ENCODE measurements around the gene HEG1. TPM values are rescaled to one million over a fixed set of nuclear protein-coding genes. Genes with fewer than 3 reads are reported as not detected.

HEG1 gene
- total and polyA plus RNA-seq, 9 donors: 12.2 to 64.7 (median 35.6) TPM

DNA sequence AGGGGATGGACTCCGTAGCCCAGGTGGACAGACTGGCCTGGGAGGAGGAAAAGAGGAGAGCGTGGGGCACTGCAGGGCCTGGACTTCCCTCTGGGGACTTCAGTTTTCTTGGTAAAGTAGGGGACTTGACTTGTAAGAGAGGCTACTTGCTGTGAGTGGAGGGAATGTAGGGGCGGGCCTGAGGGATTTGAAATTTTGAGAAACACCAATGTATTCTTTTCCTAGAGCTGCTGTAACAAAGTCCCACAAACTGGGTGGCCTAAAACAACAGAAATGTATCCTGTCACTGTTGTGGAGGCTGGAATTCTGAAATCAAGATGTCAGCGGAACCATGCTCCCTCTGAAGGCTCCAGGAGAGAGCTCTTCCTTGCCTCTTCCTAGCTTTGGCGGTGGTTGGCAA is 5.8 kb upstream of the HEG1 start:
- Histone ChIP-seq H3K9me3 (no peaks in the 10 kb centered on the region), H3K4me1 (ENCODE audit: insufficient read depth) (peaks cover 11% of the 10 kb centered on the region), H3K27ac (peak overlapping the region; percentile 18 to 45)

DNA sequence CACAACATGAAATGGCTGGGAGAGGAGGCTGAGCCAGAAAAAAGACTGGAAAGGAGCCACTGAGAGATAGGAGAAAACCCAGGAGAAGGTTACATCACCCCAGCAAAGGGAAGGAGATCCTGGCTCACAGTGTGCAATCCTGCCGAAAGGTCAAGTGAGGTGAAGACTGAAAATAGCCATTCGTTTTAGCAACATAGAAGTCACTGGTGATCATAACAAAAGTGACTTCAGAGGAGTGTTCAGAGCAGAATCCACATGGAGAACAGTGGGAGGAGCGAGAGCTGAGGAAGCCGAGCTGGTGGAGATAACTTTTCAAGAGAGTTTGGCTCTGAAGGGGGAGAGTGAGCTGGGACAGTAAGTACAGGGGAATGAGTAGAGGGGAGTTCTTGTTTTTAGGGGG is 5.4 kb upstream of the HEG1 start:
- H3K9me3 ChIP-seq: no peaks in the 10 kb centered on the region
- peak overlapping the region; percentile 18 to 45 for H3K27ac ChIP-seq
- 7 to 17% (median 9%) methylated on average over 4 of the region's 4 CpGs for WGBS, 3 donors
- no peak overlapping the region for H3K4me3 ChIP-seq
- peak; percentile 58 to 84 (median 69) for DNase-seq
- no peaks in the 10 kb centered on the region for H3K27me3 ChIP-seq
- H3K36me3 ChIP-seq: no peaks in the 10 kb centered on the region
- intact Hi-C loops (cut with DNase I): loop anchor here in 1 of 4 donors (10.0 kb wide), 1 partner anchor 54 kb away; no protein-coding TSS in a partner anchor
- peak; percentile 24 for TF ChIP-seq POLR2A (IDR thresholded peaks at IDR 0.05)
- TF ChIP-seq, protein P1, sequence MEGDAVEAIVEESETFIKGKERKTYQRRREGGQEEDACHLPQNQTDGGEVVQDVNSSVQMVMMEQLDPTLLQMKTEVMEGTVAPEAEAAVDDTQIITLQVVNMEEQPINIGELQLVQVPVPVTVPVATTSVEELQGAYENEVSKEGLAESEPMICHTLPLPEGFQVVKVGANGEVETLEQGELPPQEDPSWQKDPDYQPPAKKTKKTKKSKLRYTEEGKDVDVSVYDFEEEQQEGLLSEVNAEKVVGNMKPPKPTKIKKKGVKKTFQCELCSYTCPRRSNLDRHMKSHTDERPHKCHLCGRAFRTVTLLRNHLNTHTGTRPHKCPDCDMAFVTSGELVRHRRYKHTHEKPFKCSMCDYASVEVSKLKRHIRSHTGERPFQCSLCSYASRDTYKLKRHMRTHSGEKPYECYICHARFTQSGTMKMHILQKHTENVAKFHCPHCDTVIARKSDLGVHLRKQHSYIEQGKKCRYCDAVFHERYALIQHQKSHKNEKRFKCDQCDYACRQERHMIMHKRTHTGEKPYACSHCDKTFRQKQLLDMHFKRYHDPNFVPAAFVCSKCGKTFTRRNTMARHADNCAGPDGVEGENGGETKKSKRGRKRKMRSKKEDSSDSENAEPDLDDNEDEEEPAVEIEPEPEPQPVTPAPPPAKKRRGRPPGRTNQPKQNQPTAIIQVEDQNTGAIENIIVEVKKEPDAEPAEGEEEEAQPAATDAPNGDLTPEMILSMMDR (IDR thresholded peaks at IDR 0.05): no peak
- peak; percentile 33 for TF ChIP-seq EP300 (IDR thresholded peaks at IDR 0.05)
- peaks cover 13% of the 10 kb centered on the region for H3K4me1 ChIP-seq (ENCODE audit: insufficient read depth)

More for the DNA sequence above, 5.8 kb upstream of the HEG1 start:
- TF ChIP-seq, protein P1 (IDR thresholded peaks at IDR 0.05): peak in 1 of 3 donors; percentile 10
- TF ChIP-seq EP300 (IDR thresholded peaks at IDR 0.05) (no peak), POLR2A (IDR thresholded peaks at IDR 0.05) (peak; percentile 3)
- whole genome bisulfite sequencing, 3 donors: 65 to 81% (median 71%) methylated on average over 5 of the region's 5 CpGs
- DNase-seq: no peak
- Histone ChIP-seq H3K4me3 (no peak overlapping the region), H3K36me3 (no peaks in the 10 kb centered on the region), H3K27me3 (no peaks in the 10 kb centered on the region)
- intact Hi-C loops (cut with DNase I): loop anchor here in 1 of 4 donors (10.0 kb wide), 1 partner anchor 53 kb away; no protein-coding TSS in a partner anchor

DNA sequence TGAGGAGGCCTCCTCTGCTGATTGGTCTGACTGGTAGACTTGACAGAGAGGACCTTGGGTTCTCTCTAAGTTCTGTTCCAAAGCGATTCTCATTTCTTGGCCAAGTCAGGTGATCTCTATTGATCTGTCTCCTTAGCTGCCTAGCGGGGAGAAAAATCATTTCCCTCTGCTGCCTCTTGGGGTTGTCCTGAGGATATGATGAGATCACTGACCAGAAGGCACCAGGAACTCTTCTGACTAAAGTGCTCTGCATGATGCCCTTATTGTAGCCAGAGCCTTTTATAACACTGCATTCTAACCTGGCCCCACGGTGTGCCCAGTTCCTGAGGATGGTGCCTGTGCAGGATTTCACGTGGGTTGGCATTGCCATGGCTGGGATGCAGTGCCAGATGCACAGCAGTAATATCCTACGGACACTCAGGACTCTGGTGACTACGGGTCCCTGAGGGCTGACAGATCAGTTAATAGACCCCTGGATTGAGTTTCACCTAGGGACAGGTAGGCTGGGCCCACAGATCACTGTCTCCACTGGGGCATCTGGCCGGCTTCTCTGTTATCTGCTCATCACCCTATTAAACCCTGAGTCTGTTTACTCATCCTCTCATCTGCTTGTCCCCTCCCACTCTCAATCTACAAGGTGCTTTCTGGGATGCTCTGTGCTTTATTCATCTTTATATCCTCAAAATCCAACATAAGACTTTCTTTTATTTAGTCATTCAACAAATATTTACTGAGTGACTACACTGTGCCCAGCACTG is 3.9 kb upstream of the HEG1 start:
- Histone ChIP-seq H3K9me3 (no peaks in the 10 kb centered on the region), H3K27ac (no peak overlapping the region), H3K36me3 (no peaks in the 10 kb centered on the region), H3K4me1 (ENCODE audit: insufficient read depth) (peaks cover 13% of the 10 kb centered on the region), H3K4me3 (no peak overlapping the region), H3K27me3 (no peaks in the 10 kb centered on the region)
- intact Hi-C loops (cut with DNase I): loop anchor here in 2 of 4 donors (5.0 to 10.0 kb wide), 3 partner anchors 55 to 85 kb away; no protein-coding TSS in a partner anchor
- 85 to 86% (median 86%) methylated on average over 7 of the region's 7 CpGs for WGBS, 3 donors
- TF ChIP-seq POLR2A (IDR thresholded peaks at IDR 0.05): no peak
- no peak for TF ChIP-seq EP300 (IDR thresholded peaks at IDR 0.05)
- TF ChIP-seq, protein P1 (IDR thresholded peaks at IDR 0.05): no peak
- DNase-seq: no peak

DNA sequence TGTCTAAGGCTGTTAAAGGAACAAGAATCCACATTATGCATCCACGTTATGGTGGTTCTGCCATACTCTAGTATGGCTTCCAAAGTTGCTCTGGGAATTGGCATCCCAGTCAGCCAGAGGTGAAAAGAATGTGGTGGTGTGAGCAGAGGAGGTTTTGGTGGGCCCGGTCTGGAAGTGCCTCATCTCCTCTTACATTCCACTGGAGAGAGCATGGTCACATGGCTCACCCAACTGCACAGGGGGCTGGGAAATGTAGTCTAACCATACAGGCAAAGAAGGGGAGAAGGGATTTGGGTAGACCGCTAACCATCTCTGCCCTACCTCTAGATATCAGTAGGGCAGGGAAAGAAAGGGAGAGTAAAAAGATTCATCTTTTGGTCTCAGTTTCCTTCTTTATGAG is 3.2 kb upstream of the HEG1 start:
- no peak for DNase-seq
- H3K27me3 ChIP-seq: no peaks in the 10 kb centered on the region
- 89 to 96% (median 94%) methylated on average over 3 of the region's 3 CpGs for WGBS, 3 donors
- H3K4me1 ChIP-seq (ENCODE audit: insufficient read depth): peaks cover 13% of the 10 kb centered on the region
- intact Hi-C loops (cut with DNase I): loop anchor here in 2 of 4 donors (5.0 to 10.0 kb wide), 2 partner anchors 83 to 86 kb away; no protein-coding TSS in a partner anchor
- H3K4me3 ChIP-seq: no peak overlapping the region
- no peaks in the 10 kb centered on the region for H3K9me3 ChIP-seq
- no peaks in the 10 kb centered on the region for H3K36me3 ChIP-seq
- TF ChIP-seq, protein P1 (IDR thresholded peaks at IDR 0.05): no peak
- TF ChIP-seq POLR2A (IDR thresholded peaks at IDR 0.05) (no peak), EP300 (IDR thresholded peaks at IDR 0.05) (no peak)
- H3K27ac ChIP-seq: no peak overlapping the region
